COLO668 (cell line): ENCODE measurements around the gene TRAPPC8.

ENCODE experiments used
- DNase-seq: peaks from one replicate; lab custom pipeline; 2025; ENCODE audit not compliant: unreplicated experiment; lab: John Stamatoyannopoulos, UW

TRAPPC8 gene

GRCh38 chr18:31793531-31793930, 149.4 kb downstream of the TRAPPC8 start:
- no peak for DNase-seq

GRCh38 chr18:31792580-31792911, 150.4 kb downstream of the TRAPPC8 start:
- DNase-seq, result no peak

- DNase-seq, result no peak
Measured at GRCh38 chr18:31791817-31792579, 150.9 kb downstream of the TRAPPC8 start.

- no peak for DNase-seq
Measured at GRCh38 chr18:31789409-31789808, 153.5 kb downstream of the TRAPPC8 start.

- no peak for DNase-seq
Measured at GRCh38 chr18:31783059-31783458, 159.9 kb downstream of the TRAPPC8 start.
